Fibroblast of lung (primary cell): ENCODE results near the gene PCSK4.

Experiments
- CTCF ChIP-seq, 2 donors: IDR thresholded peaks in 1 of 2; conservative IDR thresholded peaks in 1 of 2; 1 replicate in 1 of 2; 2 replicates in 1 of 2; pipeline ENCODE4 v1.5.1; 2011 to 2012; ENCODE audit warnings: low read length in 2 of 2, control low read depth in 1 of 2, inconsistent platforms in 1 of 2, low read depth in 1 of 2, mild to moderate bottlenecking in 1 of 2
- EZH2 ChIP-seq: IDR thresholded peaks from 2 replicates; pipeline ENCODE4 v1.5.1; 2012; ENCODE audit warnings: low read length, control low read depth, mild to moderate bottlenecking; ENCODE audit errors: missing control alignments

DNA sequence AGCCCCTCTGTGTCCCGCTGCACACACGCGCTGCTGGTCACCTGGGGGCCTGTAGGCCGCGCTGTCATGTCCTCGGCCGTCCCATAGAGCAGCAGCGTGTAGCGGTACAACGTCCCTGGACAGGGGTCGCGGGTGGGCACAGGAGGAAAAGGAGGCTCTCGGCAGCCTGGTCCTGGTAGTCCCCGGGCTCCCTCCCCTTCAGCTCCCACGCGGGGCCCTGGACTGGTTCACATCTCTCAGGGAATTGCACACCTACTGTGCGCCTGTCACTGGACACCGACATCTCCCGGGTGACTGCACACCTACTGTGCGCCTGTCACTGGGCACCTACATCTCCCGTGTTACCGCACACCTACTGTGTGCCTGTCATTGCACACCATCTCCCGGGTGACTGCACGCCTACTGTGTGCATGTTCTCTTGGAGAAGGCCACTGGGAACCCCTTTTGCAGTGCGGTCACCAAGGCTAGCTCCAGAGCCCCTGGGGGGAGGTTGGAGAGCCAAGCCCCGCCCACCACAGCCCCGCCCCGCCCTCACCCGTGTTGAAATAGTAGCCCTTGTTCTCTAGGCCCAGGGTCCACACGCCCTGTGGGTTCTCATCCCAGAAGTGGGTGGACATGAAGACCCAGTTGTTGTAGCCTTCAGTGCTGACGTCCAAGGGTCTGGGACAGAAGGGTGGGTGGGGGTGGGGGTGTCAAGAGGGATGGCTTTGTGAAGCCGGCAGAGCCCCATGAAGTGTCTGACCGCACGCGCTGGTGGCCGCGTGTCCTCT lies 7.6 kb downstream of the PCSK4 start:
- no peak for TF ChIP-seq EZH2
- TF ChIP-seq CTCF (conservative IDR thresholded peaks at IDR 0.05 in 1 of 2, IDR thresholded peaks at IDR 0.05 in 1 of 2; ENCODE audit: low read depth in 1 of 2, low read length in 2 of 2): no peak
